ENCODE results near the gene GTF3C2. TPM values are rescaled to one million over a fixed set of nuclear protein-coding genes. Genes with fewer than 3 reads are reported as not detected.

The GTF3C2 gene
- total and polyA plus RNA-seq, 2 of the 13 experiments (the other 11 are each of a cell fraction or from before 2014, with no cell fraction given) = 77.5 to 130 TPM

- 0 out of 2 replicates have a peak, but pooled peaks have one; percentile 30 for TF ChIP-seq KLF15 (CRISPR knock-in tag; IDR thresholded peaks at IDR 0.05; ENCODE audit: borderline replicate concordance)
- TF ChIP-seq KDM3A (CRISPR knock-in tag; IDR thresholded peaks at IDR 0.05; ENCODE audit: low read depth) = peak; percentile 62; the same call in 1 of the 2 replicates
- peak; percentile 90 for TF ChIP-seq ERF (CRISPR knock-in tag; IDR thresholded peaks at IDR 0.05)
- TF ChIP-seq NFRKB (IDR thresholded peaks at IDR 0.05) = no peak
- peak; percentile 80; the same call in 1 of the 2 replicates for TF ChIP-seq CHD2 (IDR thresholded peaks at IDR 0.05; ENCODE audit: low read depth, low read length)
- peak; percentile 89 for TF ChIP-seq YY1 (IDR thresholded peaks at IDR 0.05; ENCODE audit: insufficient read depth, insufficient replicate concordance, low read depth, low read length)
- TF ChIP-seq BHLHE40 (IDR thresholded peaks at IDR 0.05; ENCODE audit: low read length) = peak; percentile 97
- no peak for TF ChIP-seq BATF2 (CRISPR knock-in tag; IDR thresholded peaks at IDR 0.05)
- no peak; the same call in 1 of the 2 replicates for TF ChIP-seq KDM4B (CRISPR knock-in tag; IDR thresholded peaks at IDR 0.05)
- peak; percentile 76; the same call in 1 of the 2 replicates for TF ChIP-seq PITX1 (CRISPR knock-in tag; IDR thresholded peaks at IDR 0.05)
- peak; percentile 79; the same call in 1 of the 2 replicates for TF ChIP-seq CAMTA2 (CRISPR knock-in tag; IDR thresholded peaks at IDR 0.05; ENCODE audit: borderline replicate concordance)
- TF ChIP-seq ZBTB8A (CRISPR knock-in tag; IDR thresholded peaks at IDR 0.05; ENCODE audit: borderline replicate concordance, low read depth) = no peak
- peak; percentile 37; the same call in 1 of the 2 replicates for TF ChIP-seq NR2C2 (CRISPR knock-in tag; IDR thresholded peaks at IDR 0.05; ENCODE audit: borderline replicate concordance)
- peak; percentile 96 for TF ChIP-seq MYC (CRISPR knock-in tag; IDR thresholded peaks at IDR 0.05; ENCODE audit: borderline replicate concordance)
- peak; percentile 90; the same call in 1 of the 2 replicates for TF ChIP-seq TFAP4 (IDR thresholded peaks at IDR 0.05; ENCODE audit: borderline replicate concordance, low read depth)
- TF ChIP-seq HIC2 (CRISPR knock-in tag; IDR thresholded peaks at IDR 0.05; ENCODE audit: low read depth) = peak; percentile 29; the same call in 1 of the 2 replicates
- TF ChIP-seq ZC3H13 (CRISPR knock-in tag; IDR thresholded peaks at IDR 0.05) = peak; percentile 94
- TF ChIP-seq ZKSCAN1 (IDR thresholded peaks at IDR 0.05; ENCODE audit: low read length) = no peak
- 0 out of 2 replicates have a peak, but pooled peaks have one; percentile 71 for TF ChIP-seq ZNF276 (CRISPR knock-in tag; IDR thresholded peaks at IDR 0.05; ENCODE audit: low read depth)
- no peak for TF ChIP-seq SP1 (IDR thresholded peaks at IDR 0.05)
- peak; percentile 96 for TF ChIP-seq SP1 (CRISPR knock-in tag; IDR thresholded peaks at IDR 0.05)
- TF ChIP-seq ISL2 (CRISPR knock-in tag; IDR thresholded peaks at IDR 0.05) = peak; percentile 85
- no peak for TF ChIP-seq ATF4 (CRISPR knock-in tag; IDR thresholded peaks at IDR 0.05)
- TF ChIP-seq ZNF263 (CRISPR knock-in tag; IDR thresholded peaks at IDR 0.05) = peak; percentile 55; the same call in 1 of the 2 replicates
- TF ChIP-seq ADNP (CRISPR knock-in tag; IDR thresholded peaks at IDR 0.05) = no peak
These were observed 33.6 kb downstream of the GTF3C2 start, which contains the start of gene MPV17 (continued) for GRCh38 chr2:27322766-27323595.
